AG04450 (cell line): ENCODE measurements around the gene CACNA1A. TPM values are rescaled to one million over a fixed set of nuclear protein-coding genes. Genes with fewer than 3 reads are reported as not detected.
A peak's percentile ranks its signal among the peaks of the same experiment; 100 is the strongest.
"Not testable (repeated sequence)": the region's sequence is repeated elsewhere in the genome, so short reads cannot be mapped to it uniquely, and the experiment has no call there.

Source experiments
- CTCF ChIA-PET: fragments of 300-600, 350-600 bp; formaldehyde crosslinking; extraction: SDS; loops from one replicate; lab custom pipeline; 2022; ENCODE audit warnings: antibody characterized with exemption, inconsistent platforms; lab: Charles Lee
- POLR2A ChIA-PET: fragments of 350-600 bp; formaldehyde crosslinking; extraction: SDS; loops from one replicate; lab custom pipeline; 2021; ENCODE audit warnings: antibody characterized with exemption, inconsistent platforms; lab: Yijun Ruan, JAX
- DNase-seq: peaks from one replicate; pipeline ENCODE4 v3.0.0-alpha.2; 2011; ENCODE audit warnings: low read depth, low spot score
- H3K27ac ChIP-seq: one replicate; pipeline ENCODE4 v1.5.1; 2012; ENCODE audit warnings: low read depth, low read length, control low read depth
- H3K27me3 ChIP-seq: one replicate; pipeline ENCODE4 v1.6.0; 2012; ENCODE audit warnings: low read length; ENCODE audit not compliant: control insufficient read depth, insufficient read depth
- H3K4me3 ChIP-seq: 2 replicates; pipeline ENCODE4 v1.5.1; 2011; ENCODE audit warnings: mild to moderate bottlenecking, low read depth, low read length, control low read depth
- H3K9me3 ChIP-seq: 2 replicates; pipeline ENCODE4 v1.5.1; 2012; ENCODE audit warnings: low read length; ENCODE audit not compliant: control insufficient read depth, insufficient read depth
- CTCF ChIP-seq: IDR thresholded peaks from 2 replicates; pipeline ENCODE4 v1.5.1; 2011; ENCODE audit warnings: low read depth, low read length, control low read depth, inconsistent platforms
- polyA plus RNA-seq: library from polyadenylated mRNA; depleted of rRNA; stranded (reverse); fragments of >200 nt; gene quantifications from 2 replicates; pipeline ENCODE4 v1.2.3, GENCODE V29; 2011

Gene CACNA1A
- polyA plus RNA-seq, 1 experiment: 12.2 TPM

DNA sequence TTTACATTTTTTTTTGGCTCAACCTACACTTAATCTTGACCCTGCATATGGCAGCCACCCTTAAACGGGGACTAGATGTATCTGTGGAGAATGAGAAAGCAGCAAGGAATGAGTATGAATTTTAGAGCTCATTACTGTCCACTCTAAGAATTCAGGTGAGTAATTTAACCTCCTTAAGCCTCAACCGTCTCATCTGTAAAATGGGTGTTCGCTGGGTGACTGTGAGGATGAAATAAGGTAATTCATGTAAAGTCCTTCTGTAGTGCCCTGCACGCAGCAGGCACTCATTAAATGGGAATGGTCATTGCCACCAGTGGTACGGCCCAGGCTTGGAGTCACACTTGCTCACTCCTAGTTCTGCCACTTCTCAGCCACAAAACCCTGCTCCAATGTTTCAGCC lies 135.3 kb downstream of the CACNA1A start:
- no peak for TF ChIP-seq CTCF
- ChIA-PET CTCF (no interaction called here), POLR2A (no interaction called here)
- no peak for DNase-seq
- no peaks in the 10 kb centered on the region for H3K9me3 ChIP-seq
- no peak overlapping the region for H3K27ac ChIP-seq
- no peaks in the 10 kb centered on the region for H3K27me3 ChIP-seq
- H3K4me3 ChIP-seq: no peak overlapping the region

DNA sequence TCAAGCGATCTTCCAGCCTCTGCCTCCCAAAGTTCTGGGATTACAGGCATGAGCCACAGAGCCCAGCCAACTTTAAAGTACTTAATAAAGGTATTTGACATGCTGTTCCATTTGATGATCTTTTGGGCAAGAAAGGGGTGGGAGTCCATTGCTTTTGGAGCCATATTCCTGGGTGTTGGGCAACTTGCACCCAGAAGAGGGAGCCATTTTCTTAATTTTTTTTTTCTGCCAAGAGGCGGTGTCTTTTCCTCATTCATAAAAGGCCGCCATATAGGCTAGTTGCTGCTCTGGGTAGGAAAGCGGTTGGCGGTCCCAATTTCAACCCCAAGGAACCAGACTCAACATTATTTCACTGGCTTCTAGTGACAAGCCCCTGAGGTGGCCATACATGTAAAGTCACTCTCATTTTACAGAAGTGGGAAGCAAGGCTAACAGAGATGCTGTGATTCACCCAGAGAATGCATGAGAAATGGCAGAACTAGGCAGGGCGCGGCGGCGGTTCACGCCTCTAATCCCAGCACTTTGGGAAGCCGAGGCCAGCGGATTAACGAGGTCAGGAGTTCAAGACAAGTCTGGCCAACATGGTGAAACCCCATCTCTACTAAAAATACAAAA lies 139.6 kb downstream of the CACNA1A start:
- ChIA-PET CTCF (interaction anchor here (0.6 to 1.4 kb wide), 4 partner anchors 31 to 223 kb away, joined by 3 to 5 read pairs (median 4); no protein-coding TSS in a partner anchor), POLR2A (no interaction called here)
- Histone ChIP-seq H3K9me3 (no peaks in the 10 kb centered on the region), H3K4me3 (no peak overlapping the region), H3K27me3 (no peaks in the 10 kb centered on the region), H3K27ac (no peak overlapping the region)
- DNase-seq: no peak
- peak; percentile 61 for TF ChIP-seq CTCF

- Histone ChIP-seq H3K27me3 (no peaks in the 10 kb centered on the region), H3K9me3 (peaks cover 11% of the 10 kb centered on the region), H3K27ac (no peak overlapping the region), H3K4me3 (no peak overlapping the region)
- POLR2A ChIA-PET: no interaction called here
- CTCF ChIA-PET: interaction anchor here (1.3 kb wide), 1 partner anchor 86 kb away, joined by 6 read pairs; no protein-coding TSS in a partner anchor
- DNase-seq: no peak
- no peak for TF ChIP-seq CTCF
These were observed 142.3 kb downstream of the CACNA1A start for GRCh38 chr19:13363954-13364353.

DNA sequence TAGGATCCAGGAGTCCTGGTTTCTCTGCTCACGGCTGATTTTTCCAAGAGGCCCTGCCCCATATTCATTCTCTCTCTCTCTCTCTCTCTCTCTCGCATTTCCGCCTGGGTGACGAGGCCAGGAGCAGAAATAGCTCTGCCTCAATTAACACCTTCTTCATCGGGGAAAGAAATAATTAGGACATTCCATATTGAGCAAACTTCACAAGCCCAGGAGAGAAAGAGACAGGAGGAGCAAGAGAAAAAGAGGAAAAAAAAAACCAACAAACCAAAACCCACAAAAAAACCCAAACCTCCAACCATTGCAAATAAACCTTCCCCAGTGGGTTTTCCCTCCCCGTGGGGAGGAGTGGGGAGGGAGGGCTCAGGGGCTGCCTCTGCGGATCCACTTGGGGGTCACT lies 143.0 kb downstream of the CACNA1A start:
- no peak for DNase-seq
- Histone ChIP-seq H3K27ac (no peak overlapping the region), H3K9me3 (peaks cover 11% of the 10 kb centered on the region), H3K27me3 (no peaks in the 10 kb centered on the region), H3K4me3 (no peak overlapping the region)
- CTCF ChIA-PET: interaction anchor here (1.0 to 1.3 kb wide), 2 partner anchors 65 to 85 kb away, joined by 3 to 6 read pairs; no protein-coding TSS in a partner anchor
- POLR2A ChIA-PET: no interaction called here
- no peak for TF ChIP-seq CTCF

DNA sequence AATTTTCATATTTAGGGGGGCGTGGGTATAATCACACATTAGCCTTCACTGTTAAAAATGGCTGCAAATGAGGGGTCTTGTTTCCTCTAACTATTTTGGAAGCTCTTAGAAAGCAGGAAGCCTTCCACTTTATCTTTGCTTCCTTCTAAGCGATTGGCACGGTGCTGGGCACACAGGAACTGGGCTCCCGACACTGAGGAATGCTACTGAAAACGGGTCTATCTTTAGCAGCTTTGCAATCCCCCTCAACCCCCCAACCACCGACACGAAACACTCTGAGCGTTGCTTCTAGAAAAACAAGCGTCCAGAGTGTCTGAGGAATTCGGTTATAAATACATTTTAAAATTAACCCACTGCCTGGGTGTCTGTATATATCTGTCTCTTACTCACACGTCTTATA lies 143.6 kb downstream of the CACNA1A start:
- DNase-seq: no peak
- ChIA-PET CTCF (interaction anchor here (1.0 kb wide), 1 partner anchor 66 kb away, joined by 3 read pairs; no protein-coding TSS in a partner anchor), POLR2A (no interaction called here)
- no peak for TF ChIP-seq CTCF
- peaks cover 11% of the 10 kb centered on the region for H3K9me3 ChIP-seq
- no peaks in the 10 kb centered on the region for H3K27me3 ChIP-seq
- H3K27ac ChIP-seq: no peak overlapping the region
- no peak overlapping the region for H3K4me3 ChIP-seq

DNA sequence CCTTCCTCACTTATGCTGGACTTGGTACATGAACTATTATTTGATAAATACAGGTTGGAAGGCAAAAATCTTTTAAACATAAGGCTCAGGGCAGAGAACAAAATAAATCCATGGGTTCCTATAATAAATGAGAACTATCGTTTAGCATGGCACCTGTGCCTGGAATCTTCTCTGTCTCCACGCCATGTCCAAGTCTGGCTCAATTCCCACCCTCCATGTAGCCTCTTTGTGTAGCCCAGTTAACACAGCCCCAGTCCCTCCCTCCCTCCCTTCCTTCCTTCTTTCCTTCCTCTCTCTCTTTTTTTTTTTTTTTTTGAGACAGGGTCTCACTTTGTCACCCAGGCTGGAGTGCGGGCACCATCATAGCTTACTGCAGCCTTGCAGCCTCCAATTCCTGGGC lies 144.6 kb downstream of the CACNA1A start:
- CTCF ChIA-PET: interaction anchor here (1.1 kb wide), 1 partner anchor 228 kb away, joined by 3 read pairs; no protein-coding TSS in a partner anchor
- POLR2A ChIA-PET, H3K27me3 ChIP-seq, H3K4me3 ChIP-seq, DNase-seq, H3K27ac ChIP-seq: not testable (repeated sequence)
- H3K9me3 ChIP-seq: peaks cover 11% of the 10 kb centered on the region
